Cardiac fibroblast (primary cell): ENCODE measurements around the gene NES.

Experiments used
- DNase-seq, 2 donors: peaks; one replicate each; pipeline versions ENCODE4 v3.0.0 to v3.0.0-alpha.2; 2010; ENCODE audit warnings: low read depth in 2 of 2
- H3K4me3 ChIP-seq, 2 donors: replicated peaks in 1 of 2; 1 replicate in 1 of 2; 2 replicates in 1 of 2; pipeline ENCODE4 v1.5.1; 2011; ENCODE audit warnings: low read depth in 2 of 2, low read length in 2 of 2, mild to moderate bottlenecking in 2 of 2, moderate library complexity in 1 of 2
- TF ChIP-seq, protein P1 (sequence below): IDR thresholded peaks from one replicate; pipeline ENCODE4 v1.5.1; 2011; ENCODE audit warnings: low read depth, mild to moderate bottlenecking, low read length, inconsistent platforms

NES gene

GRCh38 chr1:156667968-156668709, 9.1 kb downstream of the NES start:
- no peak overlapping the region for H3K4me3 ChIP-seq
- DNase-seq = no peak
- TF ChIP-seq, protein P1, sequence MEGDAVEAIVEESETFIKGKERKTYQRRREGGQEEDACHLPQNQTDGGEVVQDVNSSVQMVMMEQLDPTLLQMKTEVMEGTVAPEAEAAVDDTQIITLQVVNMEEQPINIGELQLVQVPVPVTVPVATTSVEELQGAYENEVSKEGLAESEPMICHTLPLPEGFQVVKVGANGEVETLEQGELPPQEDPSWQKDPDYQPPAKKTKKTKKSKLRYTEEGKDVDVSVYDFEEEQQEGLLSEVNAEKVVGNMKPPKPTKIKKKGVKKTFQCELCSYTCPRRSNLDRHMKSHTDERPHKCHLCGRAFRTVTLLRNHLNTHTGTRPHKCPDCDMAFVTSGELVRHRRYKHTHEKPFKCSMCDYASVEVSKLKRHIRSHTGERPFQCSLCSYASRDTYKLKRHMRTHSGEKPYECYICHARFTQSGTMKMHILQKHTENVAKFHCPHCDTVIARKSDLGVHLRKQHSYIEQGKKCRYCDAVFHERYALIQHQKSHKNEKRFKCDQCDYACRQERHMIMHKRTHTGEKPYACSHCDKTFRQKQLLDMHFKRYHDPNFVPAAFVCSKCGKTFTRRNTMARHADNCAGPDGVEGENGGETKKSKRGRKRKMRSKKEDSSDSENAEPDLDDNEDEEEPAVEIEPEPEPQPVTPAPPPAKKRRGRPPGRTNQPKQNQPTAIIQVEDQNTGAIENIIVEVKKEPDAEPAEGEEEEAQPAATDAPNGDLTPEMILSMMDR = no peak

DNA sequence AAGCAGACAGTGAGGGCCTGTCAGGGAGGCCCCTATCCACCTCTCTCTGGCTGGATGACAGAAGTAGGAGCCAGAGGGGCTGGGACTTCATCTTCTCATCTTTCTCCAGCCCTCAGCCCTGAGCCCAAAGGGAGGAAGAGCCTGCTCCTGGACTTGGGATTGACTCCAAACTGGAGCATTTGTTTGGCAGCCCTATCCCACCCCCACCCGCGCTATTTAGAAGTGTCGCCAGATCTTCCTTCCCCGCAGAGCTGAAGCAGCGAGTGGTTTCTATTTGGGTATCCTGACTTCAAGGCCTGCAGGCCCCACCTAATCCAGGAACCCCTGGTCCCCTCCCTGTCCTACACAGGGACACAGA, 9.6 kb downstream of the NES start:
- no peak overlapping the region for H3K4me3 ChIP-seq
- TF ChIP-seq, protein P1 = no peak
- peak in 1 of 2 donors; percentile 53 for DNase-seq

GRCh38 chr1:156666862-156667609, 10.2 kb downstream of the NES start:
- peak in 1 of 2 donors; percentile 57 for DNase-seq
- TF ChIP-seq, protein P1 = no peak
- no peak overlapping the region for H3K4me3 ChIP-seq

- no peak overlapping the region for H3K4me3 ChIP-seq
- no peak for DNase-seq
- TF ChIP-seq, protein P1 = no peak
These were observed 11.7 kb downstream of the NES start for GRCh38 chr1:156665539-156665938.

DNA sequence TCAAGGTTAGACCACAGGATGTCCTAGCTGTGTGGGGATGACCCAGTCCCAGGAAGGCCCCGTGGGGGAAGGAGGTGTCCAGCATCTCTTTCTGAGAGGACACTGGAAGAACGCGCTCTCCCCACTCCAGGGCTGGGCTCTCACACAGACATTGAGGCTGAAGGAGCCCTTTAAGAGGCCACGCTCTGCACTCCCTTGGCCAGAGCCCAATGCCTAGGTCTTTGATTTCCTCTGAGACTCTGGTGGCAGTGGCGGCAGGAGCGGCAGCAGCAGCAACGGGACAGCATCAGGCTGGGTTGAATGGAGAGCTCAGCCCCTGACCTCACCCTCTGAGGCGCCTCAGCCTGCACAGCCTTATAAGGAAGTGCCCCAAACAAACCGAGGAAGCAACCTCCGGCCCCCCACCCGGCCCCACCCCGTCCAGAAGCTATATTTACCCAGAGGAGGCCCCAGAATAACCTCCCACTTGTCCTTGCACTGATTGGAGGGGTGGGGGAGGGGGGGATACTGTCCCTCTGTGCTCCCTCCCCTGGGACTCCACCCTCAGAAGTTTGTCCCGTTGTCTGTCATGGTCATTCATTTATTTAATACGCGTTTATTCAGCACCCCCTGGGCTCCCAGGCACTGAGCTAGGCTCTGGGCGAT, 12.3 kb downstream of the NES start:
- no peak overlapping the region for H3K4me3 ChIP-seq
- peak in 1 of 2 donors; percentile 37 for DNase-seq
- TF ChIP-seq, protein P1 = no peak

DNA sequence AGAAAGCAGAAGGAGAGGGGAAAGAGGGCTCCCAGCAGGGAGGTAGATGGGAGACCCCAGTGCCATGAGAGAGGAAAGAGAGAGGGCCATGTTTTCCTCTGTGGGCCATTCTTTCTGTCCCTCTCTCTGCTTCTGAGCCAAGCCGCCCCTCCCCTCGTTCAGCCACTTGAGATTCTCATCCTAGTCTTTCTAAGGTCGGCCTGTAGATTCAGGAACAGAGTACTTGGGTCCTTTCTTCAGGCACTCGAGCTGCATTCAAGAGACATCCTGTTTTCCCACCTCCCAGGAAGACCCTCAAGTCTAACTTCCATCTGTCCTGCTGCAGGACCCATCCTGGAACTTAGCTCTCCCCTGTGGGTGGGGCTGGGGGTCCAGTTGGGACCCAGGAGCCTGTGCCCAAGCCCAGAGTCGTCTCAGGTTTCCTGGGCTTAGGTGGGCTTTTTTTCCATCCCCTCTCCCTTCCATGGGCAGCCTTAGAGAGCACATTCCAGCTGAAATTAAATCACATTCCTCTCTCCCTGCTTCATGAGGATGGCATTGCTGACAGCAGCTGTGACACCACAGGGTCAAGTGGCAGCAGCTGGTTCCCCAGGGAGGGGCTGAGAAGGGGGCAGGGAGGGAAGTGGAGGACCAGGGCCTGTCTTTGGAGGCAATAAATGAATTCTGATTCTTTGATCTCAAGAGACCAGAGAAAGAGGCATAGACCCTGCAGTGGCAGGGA, 13.0 kb downstream of the NES start:
- TF ChIP-seq, protein P1 = no peak
- peak in 1 of 2 donors; percentile 24 for DNase-seq
- H3K4me3 ChIP-seq = no peak overlapping the region
